Suppressor macrophage treated with lipopolysaccharide for 1 hour (primary cell): ENCODE results near the gene RDH13.
A peak's percentile ranks its signal among the peaks of the same experiment; 100 is the strongest.
"Not testable (repeated sequence)": the region's sequence is repeated elsewhere in the genome, so short reads cannot be mapped to it uniquely, and the experiment has no call there.

Source experiments
- DNase-seq, 3 donors: peaks; one replicate each; pipeline ENCODE4 v3.0.0-alpha.2; 2020 to 2022

RDH13 gene, protein sequence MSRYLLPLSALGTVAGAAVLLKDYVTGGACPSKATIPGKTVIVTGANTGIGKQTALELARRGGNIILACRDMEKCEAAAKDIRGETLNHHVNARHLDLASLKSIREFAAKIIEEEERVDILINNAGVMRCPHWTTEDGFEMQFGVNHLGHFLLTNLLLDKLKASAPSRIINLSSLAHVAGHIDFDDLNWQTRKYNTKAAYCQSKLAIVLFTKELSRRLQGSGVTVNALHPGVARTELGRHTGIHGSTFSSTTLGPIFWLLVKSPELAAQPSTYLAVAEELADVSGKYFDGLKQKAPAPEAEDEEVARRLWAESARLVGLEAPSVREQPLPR

DNA sequence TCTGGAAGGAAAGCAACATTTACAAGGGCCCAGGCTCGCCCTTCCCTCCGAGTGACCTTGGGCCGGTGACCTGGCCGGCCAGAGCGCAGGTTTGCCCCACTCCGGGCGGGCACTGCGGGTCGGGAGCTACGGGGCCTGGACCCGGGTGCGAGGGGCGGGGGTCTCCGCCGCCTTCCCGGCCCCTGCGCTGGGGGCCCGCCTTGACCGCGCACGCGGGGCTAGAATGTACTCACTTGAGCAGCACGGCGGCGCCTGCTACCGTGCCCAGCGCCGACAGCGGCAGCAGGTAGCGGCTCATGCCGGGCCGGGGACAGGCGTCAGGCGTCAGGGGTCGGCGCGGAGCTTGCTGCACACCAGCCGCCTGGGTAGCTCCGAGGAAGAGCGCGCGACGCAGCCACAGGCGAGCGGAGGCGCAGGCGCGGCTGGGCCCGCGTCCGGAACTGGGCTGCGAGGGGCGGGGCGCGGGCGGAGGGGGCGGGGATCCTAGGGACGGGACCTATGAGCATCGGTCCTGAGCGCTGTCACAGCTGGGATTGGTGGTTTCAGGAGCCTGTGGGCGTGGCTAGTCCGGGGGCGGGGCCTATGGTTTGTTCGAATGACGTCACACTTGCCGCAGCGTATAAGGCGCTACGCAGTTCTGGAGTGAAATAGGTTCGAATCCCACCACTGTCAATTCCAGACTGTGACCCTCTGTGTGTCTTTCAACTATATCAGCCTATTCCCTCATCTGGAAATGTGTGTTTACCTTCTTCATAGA is at the start of gene RDH13:
RDH13 (minus strand) TSS at position 414 of the 757 bp plus-strand sequence; CDS start at position 298, 116 bp downstream.
- peak; percentile 98 to 99 (median 99) for DNase-seq

DNA sequence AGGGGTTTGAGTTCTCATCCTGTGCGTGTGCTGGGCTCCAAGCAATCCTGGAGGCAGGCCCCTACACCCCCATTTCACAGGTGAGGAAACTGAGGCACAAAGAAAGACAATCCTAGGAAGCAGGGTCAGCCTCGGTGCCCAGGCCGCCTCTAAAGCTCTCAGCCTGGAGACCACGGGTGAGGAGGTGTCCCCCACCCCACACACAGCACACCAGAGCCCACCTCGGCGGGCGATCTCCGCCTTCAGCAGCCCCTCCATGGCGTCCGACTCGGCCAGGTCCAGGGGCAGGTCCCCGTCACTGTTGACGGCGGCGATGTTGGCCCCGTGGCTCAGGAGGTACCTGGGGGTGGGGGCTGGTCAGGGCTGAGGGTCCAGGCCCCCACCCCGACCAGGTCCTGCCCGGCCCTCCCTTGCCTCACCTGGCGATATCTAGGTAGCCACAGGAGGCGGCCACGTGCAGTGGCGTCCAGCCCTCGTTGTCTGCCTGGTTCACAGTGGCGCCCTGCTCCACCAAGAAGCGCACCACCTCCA is 49.4 kb upstream of the RDH13 start:
- DNase-seq, result no peak

DNA sequence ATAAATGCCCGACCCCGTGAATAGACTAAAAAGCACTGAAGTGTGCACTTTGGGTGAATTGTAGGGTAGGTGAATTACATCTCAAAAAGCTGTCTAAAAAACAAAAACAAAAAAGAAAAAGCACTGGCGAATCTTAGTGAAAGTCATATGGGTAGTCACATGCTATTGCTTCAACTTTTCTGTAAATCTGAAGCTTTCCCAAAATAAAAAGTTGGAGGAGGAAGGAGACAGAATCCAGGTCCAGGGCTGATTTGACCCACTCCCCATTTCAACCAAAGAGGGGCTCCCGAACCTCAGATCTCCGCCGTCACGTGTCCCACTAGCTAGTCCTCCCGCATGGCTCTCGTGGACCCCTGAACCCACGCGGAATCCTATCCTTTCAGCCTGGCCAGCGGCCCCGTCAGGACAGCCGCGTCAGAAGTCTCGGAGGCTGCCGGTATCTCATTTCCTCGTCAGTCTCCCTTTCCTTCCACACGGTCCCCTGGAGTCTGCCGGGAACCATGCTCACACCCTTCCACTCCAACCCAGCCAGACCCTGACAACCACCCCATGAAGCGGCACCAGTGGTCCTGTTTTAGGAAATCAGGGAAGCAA is 48.4 kb upstream of the RDH13 start:
- no peak for DNase-seq

DNA sequence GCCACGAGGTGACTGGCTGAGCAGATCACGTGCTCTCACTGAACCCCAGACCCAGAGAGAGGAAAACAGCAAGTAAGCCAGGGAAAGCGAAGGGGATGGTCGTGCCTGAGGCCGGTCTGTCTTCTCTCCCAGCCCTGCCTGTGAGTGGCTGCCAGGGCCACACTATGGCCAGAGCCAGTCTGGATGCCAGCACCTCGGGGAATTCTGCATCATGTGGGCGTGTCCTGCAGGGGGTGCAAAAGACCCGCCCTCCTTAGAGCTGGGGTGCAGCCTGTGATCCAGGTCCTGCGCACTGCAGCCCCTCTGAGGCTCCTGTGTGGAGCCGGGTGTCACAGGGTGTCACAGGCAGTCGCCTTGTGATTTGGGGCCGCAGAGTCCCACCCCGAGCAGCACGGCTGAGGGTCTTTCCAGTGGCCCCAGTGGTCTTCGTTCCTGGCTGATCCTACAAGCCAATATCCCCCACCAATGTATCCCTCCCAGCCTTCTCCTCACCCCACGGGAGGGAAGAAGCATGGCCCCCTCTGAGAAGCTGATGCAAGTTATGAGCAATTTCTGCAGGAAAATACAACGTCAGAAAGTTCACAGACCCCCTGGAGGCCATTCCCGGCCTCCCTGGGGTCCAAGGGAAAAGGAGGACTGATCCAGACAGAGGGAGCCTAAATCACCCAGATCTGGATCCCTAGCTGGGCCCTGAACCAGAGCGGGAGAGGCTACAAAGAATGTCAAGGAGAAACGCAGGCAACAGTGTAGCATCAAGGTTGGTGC is 46.8 kb upstream of the RDH13 start:
- no peak for DNase-seq

DNA sequence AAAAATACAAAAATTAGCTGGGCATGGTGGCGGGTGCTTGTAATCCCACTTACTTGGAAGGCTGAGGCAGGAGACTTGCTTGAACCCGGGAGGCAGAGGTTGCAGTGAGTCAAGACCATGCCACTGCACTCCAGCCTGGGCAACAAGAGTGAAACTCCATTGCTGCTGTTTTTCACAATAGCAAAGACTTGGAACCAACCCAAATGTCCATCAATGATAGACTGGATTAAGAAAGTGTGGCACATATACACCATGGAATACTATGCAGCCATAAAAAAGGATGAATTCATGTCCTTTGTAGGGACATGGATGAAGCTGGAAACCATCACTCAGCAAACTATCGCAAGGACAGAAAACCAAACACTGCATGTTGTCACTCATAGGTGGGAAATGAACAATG is 44.3 kb upstream of the RDH13 start:
- DNase-seq, result not testable (repeated sequence)

DNA sequence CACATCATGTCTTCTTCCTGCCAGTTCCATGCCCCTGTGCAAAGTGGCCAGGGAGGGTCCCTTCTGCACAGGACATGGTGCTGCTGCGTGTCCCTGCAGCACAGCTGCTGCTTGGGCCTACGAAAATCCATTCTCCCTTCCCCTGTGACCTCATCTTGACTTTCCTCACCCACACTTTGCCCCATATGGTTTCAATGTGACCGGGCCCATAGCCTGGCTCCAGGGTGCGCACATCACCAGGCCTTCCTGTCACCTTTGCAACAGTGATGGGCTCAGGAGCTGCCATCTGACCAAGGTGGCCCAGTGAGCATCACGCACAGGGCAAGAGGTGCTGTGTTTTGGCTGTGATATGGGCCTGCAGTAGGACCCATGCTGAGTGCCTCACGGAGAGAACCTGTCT is 43.6 kb upstream of the RDH13 start:
- DNase-seq, result no peak

DNA sequence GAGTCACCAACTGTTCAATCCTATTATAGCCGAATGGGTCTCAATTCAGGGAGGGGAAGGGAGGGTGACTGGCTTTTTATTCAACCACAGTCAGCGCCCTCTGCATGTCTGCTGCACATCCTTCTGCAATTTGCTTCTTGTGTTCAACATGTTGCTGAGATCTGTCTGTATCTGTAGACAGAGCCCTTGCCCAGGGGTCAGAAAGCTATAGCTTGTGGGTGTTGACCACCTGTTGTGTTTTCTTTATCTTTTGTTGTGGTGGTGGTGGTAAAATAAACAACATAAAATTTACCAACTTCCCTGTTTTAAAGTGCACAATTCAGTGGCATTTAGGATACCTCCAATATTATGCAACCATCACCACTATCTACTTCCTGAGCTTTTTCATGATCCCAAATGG is 42.3 kb upstream of the RDH13 start:
- DNase-seq, result no peak

DNA sequence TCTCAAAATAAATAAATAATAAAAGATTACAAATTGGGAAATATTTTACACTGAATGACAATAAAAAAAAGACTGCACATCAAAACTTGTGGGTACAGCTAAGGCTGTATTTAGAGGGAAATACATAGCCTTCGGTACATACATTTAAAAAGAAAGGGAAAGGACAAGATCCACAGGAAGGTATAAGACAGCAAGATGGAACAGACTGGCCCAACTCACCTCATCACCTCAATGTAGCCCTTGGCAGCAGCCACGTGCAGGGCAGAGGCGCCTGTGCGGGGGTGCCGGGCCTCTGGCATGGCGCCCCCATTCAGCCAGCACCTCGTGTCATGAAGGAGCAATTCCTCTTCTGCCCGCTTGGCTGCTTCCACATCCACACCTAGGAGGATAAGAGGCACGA is 40.2 kb upstream of the RDH13 start:
- no peak for DNase-seq

DNA sequence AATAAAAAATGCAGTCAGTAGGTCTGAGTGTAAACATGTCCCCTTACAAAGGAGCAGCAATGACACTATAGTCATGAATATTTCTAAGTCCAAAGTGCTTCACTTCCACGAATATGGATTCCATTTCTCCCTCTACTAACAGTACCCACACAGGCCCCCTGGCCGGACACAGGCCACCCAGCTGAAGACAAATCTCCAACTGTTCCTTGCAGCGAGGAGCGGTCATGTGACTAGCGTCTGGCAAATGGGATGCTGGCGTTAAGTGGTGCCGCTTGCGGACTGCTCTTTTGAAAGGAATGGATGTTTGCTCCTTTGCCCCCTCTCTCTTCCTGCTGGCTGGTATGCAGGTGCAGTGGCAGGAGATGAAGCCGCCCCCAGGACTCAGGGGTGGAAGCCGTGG is 38.3 kb upstream of the RDH13 start:
- no peak for DNase-seq

DNA sequence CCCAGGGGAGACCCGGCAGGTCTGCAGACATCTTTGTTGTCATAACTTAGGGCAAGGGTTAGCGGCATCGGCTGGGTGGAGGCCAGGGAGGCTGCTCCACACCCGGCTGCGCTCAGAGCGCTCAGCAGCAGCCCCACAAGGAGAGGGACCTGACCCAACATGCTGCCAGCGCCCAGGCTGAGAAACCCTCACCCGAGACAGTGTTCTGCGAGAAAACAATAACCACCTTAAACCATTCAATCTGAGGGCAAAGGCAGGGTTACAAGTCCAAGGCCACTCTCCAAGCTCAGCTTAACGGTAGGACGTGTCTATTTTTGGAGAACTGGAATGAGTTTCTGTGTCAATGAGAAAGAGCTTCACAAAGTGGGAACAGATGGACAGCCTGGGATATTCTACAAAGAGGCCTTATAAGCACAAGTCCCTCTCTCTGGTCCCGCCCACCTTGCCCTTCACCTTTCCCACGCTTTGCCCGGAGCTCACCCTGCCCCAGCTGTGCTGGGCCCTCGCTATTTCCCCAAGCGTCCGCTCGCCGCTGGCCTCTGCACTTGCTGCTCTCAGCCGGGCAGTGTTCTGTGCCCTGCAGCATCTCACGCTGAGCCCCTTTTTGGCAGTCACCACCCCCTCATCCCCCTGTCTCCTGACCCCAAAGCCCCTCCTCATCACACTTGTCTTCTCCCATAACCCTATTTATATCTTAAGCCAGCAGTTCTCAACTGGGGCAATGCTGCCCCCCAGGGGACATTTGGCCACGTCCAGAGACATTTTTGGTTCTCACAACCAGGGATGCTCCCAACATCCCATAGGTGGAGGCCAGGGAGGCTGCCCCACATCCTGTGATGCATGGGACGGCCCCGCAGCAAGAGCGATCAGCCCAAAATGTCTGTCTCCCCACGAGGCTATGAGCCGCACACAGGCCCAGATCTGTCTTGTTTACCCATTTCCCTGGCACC is 36.9 kb upstream of the RDH13 start:
- DNase-seq, result peak; percentile 29 to 47 (median 44)

DNA sequence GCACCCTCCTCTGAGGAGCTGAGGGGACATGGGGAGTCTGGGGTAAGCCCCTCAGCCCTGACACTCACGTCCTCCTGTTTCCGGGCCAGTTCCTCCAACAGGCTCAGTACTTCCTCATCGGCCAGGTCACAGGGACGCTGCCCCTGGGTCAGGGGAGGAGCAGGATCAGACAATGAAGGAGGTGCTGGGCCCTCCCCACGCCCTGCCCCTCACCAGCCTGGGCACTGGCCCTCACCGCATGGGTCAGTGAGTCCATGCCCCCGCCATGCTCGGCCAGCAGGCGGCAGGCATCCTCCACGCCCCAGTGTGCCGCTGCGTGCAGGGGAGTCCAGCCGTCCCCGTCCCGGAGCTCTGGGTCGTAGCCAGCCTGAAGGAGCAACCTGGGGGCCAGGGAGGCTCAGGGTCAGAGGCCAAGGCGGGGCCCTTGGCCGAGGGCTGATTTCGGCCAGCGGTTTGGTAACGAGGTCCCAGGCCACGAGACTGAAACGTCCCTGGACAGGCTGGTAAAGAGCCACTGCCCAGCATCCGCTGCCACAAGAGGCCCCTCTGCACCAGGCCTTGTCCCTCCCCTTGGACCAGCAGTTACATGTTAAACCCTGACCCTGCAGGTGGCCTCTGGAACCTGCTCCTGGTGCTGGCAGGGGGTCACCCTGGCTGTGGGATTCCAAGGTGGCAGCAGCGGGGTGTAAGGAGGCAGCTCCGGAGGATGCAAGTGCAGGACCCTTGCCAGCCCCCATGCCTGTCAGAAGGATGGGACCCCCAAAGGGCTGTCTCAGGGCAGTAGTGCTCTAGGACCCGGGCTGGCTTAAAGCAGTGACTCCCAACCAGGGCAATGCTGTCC is 36.0 kb upstream of the RDH13 start:
- peak; percentile 57 to 70 (median 70) for DNase-seq

DNA sequence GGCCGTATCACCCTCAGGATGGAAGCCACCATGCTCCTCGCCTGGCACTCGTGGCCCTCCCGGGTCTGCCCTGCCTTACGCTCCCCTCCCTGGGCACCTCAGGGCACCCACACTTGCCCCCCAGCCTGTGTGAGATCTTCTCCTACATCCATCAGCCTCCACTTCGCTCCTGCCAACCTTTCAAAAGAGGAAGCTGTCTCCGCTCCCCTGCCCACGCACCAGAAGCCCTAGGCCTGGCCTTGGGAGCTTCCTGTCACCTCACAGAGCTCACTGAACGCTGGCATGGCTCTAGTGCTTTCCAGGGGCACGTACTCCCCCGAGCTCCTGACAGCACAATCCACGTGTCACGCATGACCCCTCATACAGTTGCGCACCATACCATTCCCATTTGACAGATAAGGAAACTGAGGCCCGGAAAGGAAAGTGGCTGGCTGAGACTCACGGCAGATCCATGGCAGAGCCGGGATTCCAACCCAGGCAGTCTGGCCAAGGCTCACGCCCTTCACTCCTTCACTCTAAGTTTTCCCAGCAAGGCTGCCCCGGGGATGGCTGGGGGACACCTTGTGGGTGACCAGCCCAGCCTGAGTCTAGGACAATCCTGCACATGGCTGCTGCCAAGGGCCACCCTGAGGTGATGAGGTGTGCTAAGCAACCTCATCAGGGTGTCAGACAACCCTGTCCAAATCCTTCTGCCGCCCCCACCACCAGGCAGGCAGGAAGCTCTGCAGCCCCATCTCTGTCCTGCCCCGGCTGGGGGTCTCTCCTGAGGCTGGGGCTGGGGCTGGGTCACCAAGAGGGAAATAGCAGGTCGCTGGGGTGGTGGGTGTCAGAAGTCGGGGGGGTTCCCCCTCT is 35.1 kb upstream of the RDH13 start:
- peak; percentile 84 to 92 (median 88) for DNase-seq

DNA sequence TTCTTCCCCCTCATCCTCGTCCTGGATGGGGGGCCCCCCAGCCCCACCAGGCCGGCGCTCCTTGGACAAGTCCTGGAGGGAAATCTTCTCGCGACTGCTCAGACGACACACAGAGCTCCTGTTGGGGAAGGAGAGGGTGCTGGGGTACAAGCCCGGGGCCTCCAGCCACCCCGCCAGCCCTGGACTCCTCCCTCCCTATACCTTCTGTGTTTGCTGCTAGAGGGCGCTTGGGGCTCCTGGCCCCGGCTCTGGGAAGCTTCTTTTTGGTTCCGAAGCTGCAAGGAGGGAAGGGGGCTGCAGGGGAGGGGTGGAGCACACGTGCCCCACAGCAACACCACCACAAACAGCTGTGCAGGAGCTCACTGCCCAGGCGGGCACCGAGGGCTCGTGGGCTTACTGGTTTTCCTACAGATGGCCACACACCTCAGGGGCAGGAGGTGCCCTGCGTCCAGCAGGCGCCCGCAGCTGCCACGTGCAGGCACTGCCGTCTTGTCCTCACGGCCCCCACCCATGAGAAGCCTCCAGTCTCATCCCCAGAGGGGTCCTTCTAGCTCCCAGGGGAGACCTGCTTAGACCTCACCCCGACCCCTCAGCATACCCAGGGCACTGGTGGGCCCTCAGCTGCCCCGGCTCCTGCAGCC is 33.2 kb upstream of the RDH13 start:
- no peak for DNase-seq

DNA sequence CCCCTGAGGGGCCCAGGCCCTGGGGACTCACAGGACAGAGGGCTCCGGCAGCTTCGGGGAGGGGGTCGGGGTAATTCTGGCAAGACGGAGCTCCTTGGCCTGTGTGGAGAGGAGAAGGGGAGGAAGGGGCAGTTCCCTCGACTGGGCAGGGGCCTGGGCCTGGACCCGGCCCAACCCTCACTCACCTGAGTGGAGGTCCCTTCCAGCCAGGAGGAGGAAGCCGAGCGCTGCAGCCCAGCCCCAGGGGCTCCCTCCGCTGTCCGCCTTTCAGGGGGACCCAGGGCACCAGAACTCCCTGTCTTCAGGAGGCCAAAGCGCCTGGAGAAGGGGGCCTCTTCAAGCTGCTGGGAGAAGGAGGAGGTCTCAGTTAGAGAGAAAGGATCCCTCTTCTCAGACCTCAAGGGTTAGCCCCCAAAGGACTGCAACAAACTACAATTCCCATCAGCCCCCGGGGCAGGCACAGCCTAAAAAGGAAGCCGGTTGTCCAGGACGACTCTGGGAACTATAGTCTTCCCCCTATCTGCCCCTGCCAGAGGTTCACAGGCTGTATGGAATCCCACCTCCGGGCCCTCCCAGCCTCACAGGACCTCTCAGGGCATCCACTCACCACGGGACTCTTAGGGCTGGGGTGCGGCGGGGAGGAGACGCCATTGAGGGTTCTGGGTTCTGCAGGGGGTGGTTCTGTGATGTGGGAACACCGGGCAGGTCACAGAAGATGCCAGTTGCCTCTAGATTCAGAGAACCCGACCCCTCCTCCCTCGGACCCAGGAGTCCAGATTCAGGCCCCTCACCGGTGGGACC is 32.5 kb upstream of the RDH13 start:
- no peak for DNase-seq

DNA sequence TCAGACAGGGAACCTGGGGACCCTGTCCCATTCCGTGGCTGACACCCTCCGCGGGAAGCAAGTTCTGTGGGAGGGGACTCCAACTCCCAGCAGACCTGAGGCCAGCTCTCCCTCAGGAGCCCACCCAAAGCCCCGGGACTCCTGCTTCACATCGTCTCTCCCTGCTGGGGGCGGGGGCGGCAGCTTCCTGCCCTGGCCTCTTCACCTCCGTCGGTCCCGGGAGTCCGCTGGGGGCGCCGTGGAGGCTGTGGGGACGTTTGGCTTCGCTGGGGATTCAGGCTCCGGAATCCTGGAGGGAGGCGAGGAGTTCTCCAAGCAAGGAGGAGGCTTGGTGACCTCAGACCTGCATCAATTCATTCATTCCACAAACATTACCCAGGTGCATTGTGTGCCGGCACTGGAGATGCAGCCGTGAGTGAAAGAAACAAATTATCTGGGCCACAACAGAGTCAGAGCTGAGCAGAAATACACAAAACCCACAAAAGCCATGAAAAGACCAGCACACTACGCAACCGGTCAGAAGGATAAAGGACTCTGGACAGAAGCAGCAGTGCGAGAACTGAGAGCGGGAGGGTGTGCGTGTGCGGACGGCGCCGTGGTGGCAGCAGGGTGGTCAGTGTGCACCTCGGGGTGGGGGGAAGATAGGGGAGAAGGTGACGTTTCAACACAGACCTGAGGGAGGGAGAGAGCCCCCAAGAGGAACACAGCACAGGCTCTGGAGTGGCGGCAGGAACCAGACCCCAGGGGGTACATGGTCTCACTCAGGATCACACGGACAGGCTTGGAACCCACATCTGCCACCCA is 31.7 kb upstream of the RDH13 start:
- no peak for DNase-seq

DNA sequence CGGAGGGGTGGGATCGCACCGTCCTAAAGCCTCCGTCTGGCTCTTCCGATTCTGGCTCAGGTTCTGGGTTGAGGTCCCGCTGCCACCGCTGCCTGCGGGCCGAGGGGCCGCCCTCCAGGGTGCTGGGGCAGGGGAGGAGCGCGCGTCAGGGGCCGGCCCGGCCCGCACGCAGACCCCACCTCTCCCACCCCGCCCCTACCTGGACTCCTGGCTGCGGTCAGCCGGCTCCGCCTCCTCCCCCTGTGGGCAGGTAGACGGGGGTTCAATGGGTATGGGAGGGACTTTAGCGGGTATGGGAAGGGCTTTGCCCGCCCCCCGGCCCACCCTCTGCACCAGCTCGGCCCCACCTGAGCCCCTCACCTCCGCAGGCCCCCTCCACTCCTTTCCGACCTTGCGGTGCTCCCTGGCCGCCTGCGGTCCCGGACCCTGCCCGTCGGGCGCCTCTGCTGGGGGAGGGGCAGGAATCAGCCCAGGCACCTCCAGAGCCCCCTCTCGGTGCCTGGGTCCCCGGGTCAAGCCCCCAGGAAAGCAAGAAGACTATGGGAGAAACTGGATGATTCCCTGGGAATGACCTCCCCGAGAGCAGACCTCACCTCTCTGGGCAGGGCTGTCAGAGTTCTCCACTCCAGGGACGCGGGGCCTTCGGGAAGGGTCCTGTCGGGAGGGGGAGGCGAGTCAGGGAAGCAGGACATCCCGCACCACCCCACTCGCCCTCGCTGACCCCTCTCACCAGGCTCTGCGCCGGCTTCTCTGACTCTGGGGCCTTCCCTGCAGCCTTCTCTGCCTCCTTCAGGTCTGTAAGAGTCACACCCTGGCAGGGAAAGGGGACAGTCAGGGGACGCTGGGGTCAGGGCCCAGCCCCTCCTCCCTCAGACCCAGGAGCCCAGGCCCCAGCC is 29.7 kb upstream of the RDH13 start:
- DNase-seq, result no peak
